Measurements from ENCODE around the gene ZG16.

The ZG16 gene

GRCh38 chr16:29734786-29735185 lies 43.3 kb upstream of the ZG16 start:
- DNase-seq, result no peak
- peaks cover 12% of the 10 kb centered on the region for H3K4me1 ChIP-seq (ENCODE audit: insufficient read depth, low read length)
- H2AFZ ChIP-seq (ENCODE audit: low read depth, low read length), result no peak overlapping the region
- H3K36me3 ChIP-seq (ENCODE audit: insufficient read depth, low read length), result no peaks in the 10 kb centered on the region
- no peak for ATAC-seq (ENCODE audit: insufficient read depth, low read depth)
- H3K27me3 ChIP-seq (ENCODE audit: insufficient read depth, low read length, poor library complexity), result no peaks in the 10 kb centered on the region
- H3K4me2 ChIP-seq (ENCODE audit: insufficient read depth, low read length), result no peak overlapping the region
- H3K4me3 ChIP-seq (ENCODE audit: low read depth in 1 of 2, low read length in 2 of 2), result no peak overlapping the region
- H3K27ac ChIP-seq (ENCODE audit: low read length), result no peak overlapping the region
- H3K9ac ChIP-seq (ENCODE audit: low read depth, low read length), result no peak overlapping the region
- H3K9me3 ChIP-seq (ENCODE audit: insufficient read depth, low read length, severe bottlenecking), result no peaks in the 10 kb centered on the region
- no peaks in the 10 kb centered on the region for H3K79me2 ChIP-seq (ENCODE audit: insufficient read depth, low read length)
- H4K20me1 ChIP-seq (ENCODE audit: insufficient read depth, low read length), result no peaks in the 10 kb centered on the region
- TF ChIP-seq EZH2 (IDR thresholded peaks at IDR 0.05; ENCODE audit: borderline replicate concordance, low read depth, low read length, severe bottlenecking), result no peak
- TF ChIP-seq CTCF (IDR thresholded peaks at IDR 0.05; ENCODE audit: borderline replicate concordance, extremely low read depth, low read length, poor library complexity, severe bottlenecking), result no peak

GRCh38 chr16:29736112-29736511 lies 41.9 kb upstream of the ZG16 start:
- no peaks in the 10 kb centered on the region for H3K36me3 ChIP-seq (ENCODE audit: insufficient read depth, low read length)
- TF ChIP-seq EZH2 (IDR thresholded peaks at IDR 0.05; ENCODE audit: borderline replicate concordance, low read depth, low read length, severe bottlenecking), result no peak
- TF ChIP-seq CTCF (IDR thresholded peaks at IDR 0.05; ENCODE audit: borderline replicate concordance, extremely low read depth, low read length, poor library complexity, severe bottlenecking), result no peak
- H3K4me2 ChIP-seq (ENCODE audit: insufficient read depth, low read length), result no peak overlapping the region
- no peak overlapping the region for H3K27ac ChIP-seq (ENCODE audit: low read length)
- H2AFZ ChIP-seq (ENCODE audit: low read depth, low read length), result no peak overlapping the region
- H3K4me1 ChIP-seq (ENCODE audit: insufficient read depth, low read length), result peaks cover 12% of the 10 kb centered on the region
- H3K4me3 ChIP-seq (ENCODE audit: low read depth in 1 of 2, low read length in 2 of 2), result no peak overlapping the region
- ATAC-seq (ENCODE audit: insufficient read depth, low read depth), result no peak
- H3K79me2 ChIP-seq (ENCODE audit: insufficient read depth, low read length), result no peaks in the 10 kb centered on the region
- no peaks in the 10 kb centered on the region for H3K9me3 ChIP-seq (ENCODE audit: insufficient read depth, low read length, severe bottlenecking)
- no peaks in the 10 kb centered on the region for H3K27me3 ChIP-seq (ENCODE audit: insufficient read depth, low read length, poor library complexity)
- no peak for DNase-seq
- no peaks in the 10 kb centered on the region for H4K20me1 ChIP-seq (ENCODE audit: insufficient read depth, low read length)
- H3K9ac ChIP-seq (ENCODE audit: low read depth, low read length), result no peak overlapping the region

- Histone ChIP-seq H3K9me3 (ENCODE audit: insufficient read depth, low read length, severe bottlenecking) (no peaks in the 10 kb centered on the region), H3K4me1 (ENCODE audit: insufficient read depth, low read length) (peaks cover 12% of the 10 kb centered on the region), H3K27me3 (ENCODE audit: insufficient read depth, low read length, poor library complexity) (no peaks in the 10 kb centered on the region), H3K9ac (ENCODE audit: low read depth, low read length) (no peak overlapping the region), H4K20me1 (ENCODE audit: insufficient read depth, low read length) (no peaks in the 10 kb centered on the region), H3K79me2 (ENCODE audit: insufficient read depth, low read length) (no peaks in the 10 kb centered on the region), H3K4me2 (ENCODE audit: insufficient read depth, low read length) (no peak overlapping the region), H2AFZ (ENCODE audit: low read depth, low read length) (no peak overlapping the region), H3K36me3 (ENCODE audit: insufficient read depth, low read length) (no peaks in the 10 kb centered on the region), H3K27ac (ENCODE audit: low read length) (no peak overlapping the region), H3K4me3 (ENCODE audit: low read depth in 1 of 2, low read length in 2 of 2) (no peak overlapping the region)
- ATAC-seq (ENCODE audit: insufficient read depth, low read depth) (no peak), DNase-seq (no peak)
- TF ChIP-seq CTCF (IDR thresholded peaks at IDR 0.05; ENCODE audit: borderline replicate concordance, extremely low read depth, low read length, poor library complexity, severe bottlenecking), result no peak
- no peak for TF ChIP-seq EZH2 (IDR thresholded peaks at IDR 0.05; ENCODE audit: borderline replicate concordance, low read depth, low read length, severe bottlenecking)
Measured at GRCh38 chr16:29736764-29737163, 41.3 kb upstream of the ZG16 start.

GRCh38 chr16:29737713-29738112 lies 40.3 kb upstream of the ZG16 start:
- no peaks in the 10 kb centered on the region for H3K9me3 ChIP-seq (ENCODE audit: insufficient read depth, low read length, severe bottlenecking)
- no peaks in the 10 kb centered on the region for H4K20me1 ChIP-seq (ENCODE audit: insufficient read depth, low read length)
- H2AFZ ChIP-seq (ENCODE audit: low read depth, low read length), result no peak overlapping the region
- no peaks in the 10 kb centered on the region for H3K27me3 ChIP-seq (ENCODE audit: insufficient read depth, low read length, poor library complexity)
- ATAC-seq (ENCODE audit: insufficient read depth, low read depth), result no peak
- no peaks in the 10 kb centered on the region for H3K79me2 ChIP-seq (ENCODE audit: insufficient read depth, low read length)
- no peak overlapping the region for H3K27ac ChIP-seq (ENCODE audit: low read length)
- no peak for DNase-seq
- H3K4me1 ChIP-seq (ENCODE audit: insufficient read depth, low read length), result peaks cover 12% of the 10 kb centered on the region
- H3K4me3 ChIP-seq (ENCODE audit: low read depth in 1 of 2, low read length in 2 of 2), result no peak overlapping the region
- H3K36me3 ChIP-seq (ENCODE audit: insufficient read depth, low read length), result no peaks in the 10 kb centered on the region
- no peak overlapping the region for H3K9ac ChIP-seq (ENCODE audit: low read depth, low read length)
- TF ChIP-seq CTCF (IDR thresholded peaks at IDR 0.05; ENCODE audit: borderline replicate concordance, extremely low read depth, low read length, poor library complexity, severe bottlenecking) (no peak), EZH2 (IDR thresholded peaks at IDR 0.05; ENCODE audit: borderline replicate concordance, low read depth, low read length, severe bottlenecking) (no peak)
- no peak overlapping the region for H3K4me2 ChIP-seq (ENCODE audit: insufficient read depth, low read length)

All from DND-41 (cell line).